ENCODE measurements around the gene ADGRG6.

GRCh38 chr6:142279350-142280180 lies 22.2 kb upstream of the ADGRG6 start:
- TF ChIP-seq, protein P1, sequence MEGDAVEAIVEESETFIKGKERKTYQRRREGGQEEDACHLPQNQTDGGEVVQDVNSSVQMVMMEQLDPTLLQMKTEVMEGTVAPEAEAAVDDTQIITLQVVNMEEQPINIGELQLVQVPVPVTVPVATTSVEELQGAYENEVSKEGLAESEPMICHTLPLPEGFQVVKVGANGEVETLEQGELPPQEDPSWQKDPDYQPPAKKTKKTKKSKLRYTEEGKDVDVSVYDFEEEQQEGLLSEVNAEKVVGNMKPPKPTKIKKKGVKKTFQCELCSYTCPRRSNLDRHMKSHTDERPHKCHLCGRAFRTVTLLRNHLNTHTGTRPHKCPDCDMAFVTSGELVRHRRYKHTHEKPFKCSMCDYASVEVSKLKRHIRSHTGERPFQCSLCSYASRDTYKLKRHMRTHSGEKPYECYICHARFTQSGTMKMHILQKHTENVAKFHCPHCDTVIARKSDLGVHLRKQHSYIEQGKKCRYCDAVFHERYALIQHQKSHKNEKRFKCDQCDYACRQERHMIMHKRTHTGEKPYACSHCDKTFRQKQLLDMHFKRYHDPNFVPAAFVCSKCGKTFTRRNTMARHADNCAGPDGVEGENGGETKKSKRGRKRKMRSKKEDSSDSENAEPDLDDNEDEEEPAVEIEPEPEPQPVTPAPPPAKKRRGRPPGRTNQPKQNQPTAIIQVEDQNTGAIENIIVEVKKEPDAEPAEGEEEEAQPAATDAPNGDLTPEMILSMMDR (IDR thresholded peaks at IDR 0.05): no peak
- TF ChIP-seq EZH2phosphoT487 (IDR thresholded peaks at IDR 0.05) (no peak), EZH2 (IDR thresholded peaks at IDR 0.05) (no peak)
